HG03066 (cell line): Measurements from ENCODE around the gene RTN4RL2.

ENCODE experiments used
- ATAC-seq: cut with Tn5 transposase; IDR thresholded peaks from one replicate; pipeline ENCODE4 v1.9.1; 2021; ENCODE audit warnings: low read depth; ENCODE audit not compliant: unreplicated experiment

The RTN4RL2 gene

GRCh38 chr11:57460758-57461749 is 726 bp downstream of the RTN4RL2 start:
- ATAC-seq = no peak

GRCh38 chr11:57461841-57462489 is 1.6 kb downstream of the RTN4RL2 start:
- ATAC-seq = no peak

- ATAC-seq = no peak
Observed at GRCh38 chr11:57462597-57462996, 2.3 kb downstream of the RTN4RL2 start.

- no peak for ATAC-seq
Observed at GRCh38 chr11:57463671-57464538, 3.6 kb downstream of the RTN4RL2 start.

- no peak for ATAC-seq
Observed at GRCh38 chr11:57464539-57465181, 4.3 kb downstream of the RTN4RL2 start.

- ATAC-seq = no peak
Observed at GRCh38 chr11:57466680-57467079, 6.4 kb downstream of the RTN4RL2 start.

GRCh38 chr11:57467508-57468157 is 7.3 kb downstream of the RTN4RL2 start:
- ATAC-seq = no peak

GRCh38 chr11:57468276-57468675 is 7.9 kb downstream of the RTN4RL2 start:
- ATAC-seq = no peak

GRCh38 chr11:57469268-57469667 is 8.9 kb downstream of the RTN4RL2 start:
- no peak for ATAC-seq

- ATAC-seq = no peak
Observed at GRCh38 chr11:57471496-57471895, 11.2 kb downstream of the RTN4RL2 start.

- ATAC-seq = no peak
Observed at GRCh38 chr11:57473285-57473841, 13.0 kb downstream of the RTN4RL2 start.

GRCh38 chr11:57474017-57474802 is 13.9 kb downstream of the RTN4RL2 start:
- peak; percentile 37 for ATAC-seq

GRCh38 chr11:57474803-57475115 is 14.4 kb downstream of the RTN4RL2 start:
- no peak for ATAC-seq

GRCh38 chr11:57475191-57475590 is 14.9 kb downstream of the RTN4RL2 start:
- ATAC-seq = no peak

GRCh38 chr11:57475671-57476046 is 15.3 kb downstream of the RTN4RL2 start:
- ATAC-seq = no peak

GRCh38 chr11:57476047-57476756 is 15.9 kb downstream of the RTN4RL2 start:
- ATAC-seq = peak; percentile 23

- ATAC-seq = peak; percentile 61
Observed at GRCh38 chr11:57476757-57477506, 16.6 kb downstream of the RTN4RL2 start.
